CD4-positive, alpha-beta T cell treated with Interleukin-15 for 4 hours (primary cell): ENCODE results near the gene KCNMA1.
"Not testable (repeated sequence)": the region's sequence is repeated elsewhere in the genome, so short reads cannot be mapped to it uniquely, and the experiment has no call there.

Experiments used
- DNase-seq: peaks from one replicate; pipeline ENCODE4 v3.0.0-alpha.2; 2020; ENCODE audit warnings: low spot score

The KCNMA1 gene

DNA sequence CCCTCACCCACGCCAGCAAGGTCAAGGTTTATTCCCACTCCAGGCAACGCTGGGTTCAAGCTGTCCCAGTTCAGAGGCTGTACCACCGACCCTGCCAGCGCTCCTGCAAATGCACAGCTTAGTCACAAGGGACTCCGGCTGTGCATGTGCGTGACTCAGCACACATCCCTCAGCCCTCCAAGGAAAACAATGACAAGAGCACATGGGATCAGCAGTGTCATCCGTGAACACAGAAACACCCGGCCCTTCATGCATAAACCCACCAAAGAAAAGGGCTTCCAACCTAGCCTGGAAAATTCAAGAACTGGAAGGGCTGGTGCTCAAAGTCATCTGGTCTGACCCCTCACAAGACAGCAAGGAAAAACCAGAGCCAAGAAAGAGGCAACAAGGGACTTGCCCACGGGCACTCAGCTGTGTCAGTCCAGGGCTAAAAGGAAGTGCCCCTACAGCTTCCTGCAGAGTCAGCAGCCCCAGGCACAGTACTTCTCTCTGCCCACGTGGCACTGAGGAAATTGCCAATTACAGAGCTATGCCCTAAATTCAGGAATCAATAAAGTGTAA, 106.1 kb downstream of the KCNMA1 start:
- DNase-seq, result no peak

DNA sequence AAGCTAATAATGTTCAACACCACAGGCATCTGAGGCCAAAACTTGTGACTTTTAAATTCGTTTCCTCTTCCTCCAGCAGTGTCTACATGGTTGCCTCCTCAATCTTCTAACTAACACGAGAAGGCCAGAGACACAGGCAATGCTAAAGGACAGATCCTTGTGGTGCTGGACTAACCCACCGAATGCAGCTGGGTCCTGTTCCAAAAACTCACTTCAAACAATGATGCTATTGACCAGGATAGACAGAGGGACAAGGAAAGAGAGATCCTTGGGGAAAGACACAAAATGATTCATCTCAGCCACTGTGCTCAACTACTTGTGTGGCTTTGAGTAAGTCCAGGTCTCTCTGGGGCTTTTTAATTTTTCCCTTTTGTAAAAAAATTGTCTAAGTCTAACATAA, 107.6 kb downstream of the KCNMA1 start:
- DNase-seq, result no peak

DNA sequence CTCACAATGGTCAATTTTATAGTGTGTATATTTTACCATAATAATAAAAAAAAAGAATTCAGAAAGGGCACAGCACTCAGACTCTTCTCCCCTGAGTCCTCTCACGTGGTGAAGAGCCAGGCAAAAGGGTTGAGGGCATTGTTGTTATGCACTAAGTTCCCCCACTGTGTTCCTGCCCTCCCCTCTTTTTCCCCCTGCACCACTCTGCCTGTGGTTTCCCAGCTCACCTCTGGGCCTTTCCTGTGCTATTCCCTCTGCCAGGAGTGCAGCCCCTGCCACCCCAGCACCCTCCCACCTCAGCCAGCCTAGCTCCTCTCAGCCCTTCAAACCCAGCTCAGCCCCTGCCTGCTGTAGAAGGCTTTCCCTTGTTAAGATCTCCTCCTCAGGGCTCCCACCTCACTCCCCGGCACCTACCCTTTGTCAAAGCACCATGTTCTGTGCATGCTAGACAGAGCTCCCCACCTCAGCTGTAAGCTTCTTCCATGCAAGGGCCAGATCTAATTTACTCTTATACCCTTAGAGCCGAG, 108.5 kb downstream of the KCNMA1 start:
- DNase-seq, result no peak

DNA sequence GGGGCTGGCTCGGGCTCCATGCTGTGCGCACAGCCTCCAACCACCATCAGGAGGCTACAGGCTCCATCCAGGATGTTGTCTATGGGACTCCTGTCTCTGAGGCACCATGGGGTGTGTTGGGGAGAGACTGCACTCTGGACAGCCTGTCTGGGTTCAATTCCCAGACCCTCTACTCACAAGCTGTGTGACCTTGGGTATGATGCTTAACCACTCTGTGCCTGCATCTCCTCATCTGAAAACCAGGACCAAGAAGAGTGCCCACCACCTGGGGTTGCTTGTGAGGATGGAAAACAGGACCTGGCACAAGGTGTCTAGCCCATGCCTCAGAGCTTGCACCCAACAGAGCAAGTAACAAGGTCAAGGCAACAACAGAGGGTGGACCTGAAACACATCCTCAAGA, 109.8 kb downstream of the KCNMA1 start:
- DNase-seq, result no peak

DNA sequence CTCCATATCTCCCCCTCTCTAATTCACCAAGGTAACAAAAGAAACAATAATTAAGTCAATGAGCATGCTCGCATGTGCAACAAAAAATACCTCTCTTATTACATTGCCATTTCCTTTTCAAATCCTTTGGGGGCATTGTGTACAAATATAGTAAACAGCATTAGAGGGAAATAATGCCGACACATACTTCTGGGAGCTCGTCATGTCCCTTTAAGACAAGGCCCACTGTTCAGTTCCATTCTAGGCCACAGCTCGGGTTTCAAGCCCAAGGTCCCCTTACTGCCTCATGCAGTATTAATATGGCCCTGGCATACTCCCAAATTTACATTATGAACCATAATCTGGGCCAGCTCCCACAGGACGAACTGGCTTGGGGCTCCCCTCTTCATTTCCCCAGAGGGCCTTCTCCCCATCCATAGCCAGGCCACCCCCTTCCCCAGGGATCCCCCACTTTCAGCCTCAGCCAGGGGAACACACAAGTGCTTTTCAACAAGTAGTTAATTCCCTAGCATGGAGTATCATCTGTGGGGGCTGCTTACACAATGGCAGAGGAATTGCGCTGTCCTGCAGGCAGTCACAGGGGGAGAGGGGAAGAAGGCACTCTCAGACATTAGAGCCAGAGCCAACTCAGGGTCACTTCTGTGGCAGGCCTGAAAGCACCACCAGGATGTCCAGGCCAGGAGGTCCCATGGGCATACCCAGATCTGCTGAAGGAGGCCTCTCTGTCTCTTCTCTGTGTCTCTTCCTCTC, 110.6 kb downstream of the KCNMA1 start:
- DNase-seq, result no peak

DNA sequence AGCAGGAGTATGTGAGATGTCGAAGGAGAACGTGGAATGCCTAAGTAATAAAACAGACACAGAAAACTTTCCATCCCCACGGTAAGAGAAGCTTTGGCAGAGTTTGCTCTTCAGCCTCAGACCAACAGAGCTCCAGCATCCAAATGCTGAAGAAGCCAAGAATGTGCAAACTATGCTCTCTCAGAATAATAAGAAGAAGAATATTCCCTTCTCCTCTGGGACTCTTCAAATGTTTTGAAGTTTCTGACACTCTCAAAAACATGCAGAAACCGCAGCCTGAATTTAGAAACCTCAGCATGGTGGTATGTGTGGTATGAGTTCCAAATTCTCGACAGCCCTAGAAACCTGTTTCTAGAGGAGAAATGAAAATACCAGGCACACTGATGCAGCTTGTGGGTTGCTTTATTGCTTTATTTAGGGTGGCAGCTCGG, 113.3 kb downstream of the KCNMA1 start:
- DNase-seq, result no peak

DNA sequence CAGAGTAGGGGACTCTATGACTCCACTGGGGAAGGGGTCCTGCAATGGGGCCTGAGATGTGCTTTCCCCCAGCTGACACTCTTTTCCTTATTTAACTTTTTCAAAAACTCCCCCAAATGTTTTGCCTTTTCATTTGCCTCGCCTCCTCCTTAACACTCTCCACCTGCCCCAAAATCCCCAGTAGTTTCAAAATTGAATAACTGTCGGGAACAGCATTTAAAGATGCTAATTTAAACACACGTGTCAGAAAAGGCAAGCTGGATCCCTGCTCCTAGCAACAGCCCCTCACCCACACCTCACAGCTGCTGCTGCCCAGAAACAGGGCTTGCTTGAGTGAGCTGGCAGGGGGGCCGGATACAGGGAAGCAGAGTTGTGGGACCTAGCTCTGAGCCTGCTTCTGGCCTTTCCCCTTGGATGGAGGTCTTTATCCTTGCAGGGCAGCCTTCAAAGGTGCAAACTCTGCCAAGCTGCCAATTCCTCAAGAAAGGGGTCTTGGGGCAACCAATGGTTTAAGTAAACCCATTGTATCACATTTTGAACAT, 115.3 kb downstream of the KCNMA1 start:
- DNase-seq, result no peak

DNA sequence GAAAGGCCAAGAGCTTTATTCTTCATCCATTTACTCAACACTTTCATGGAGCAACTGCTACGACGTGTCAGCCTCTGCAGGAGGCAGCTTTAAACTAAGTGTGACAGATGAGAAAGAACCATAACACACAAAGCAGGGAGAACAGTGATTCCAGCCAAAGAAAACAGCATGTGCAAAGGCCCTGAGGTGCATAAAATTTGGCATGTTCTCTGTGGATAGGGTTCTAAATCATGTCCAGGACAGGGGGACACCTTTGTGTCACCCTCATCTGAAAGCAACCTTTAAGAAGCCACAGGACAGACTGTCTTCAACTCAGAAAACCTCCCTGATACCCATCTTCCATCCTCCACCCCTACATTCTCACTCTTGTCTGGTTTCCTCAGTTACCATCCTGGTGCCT, 116.6 kb downstream of the KCNMA1 start:
- no peak for DNase-seq

DNA sequence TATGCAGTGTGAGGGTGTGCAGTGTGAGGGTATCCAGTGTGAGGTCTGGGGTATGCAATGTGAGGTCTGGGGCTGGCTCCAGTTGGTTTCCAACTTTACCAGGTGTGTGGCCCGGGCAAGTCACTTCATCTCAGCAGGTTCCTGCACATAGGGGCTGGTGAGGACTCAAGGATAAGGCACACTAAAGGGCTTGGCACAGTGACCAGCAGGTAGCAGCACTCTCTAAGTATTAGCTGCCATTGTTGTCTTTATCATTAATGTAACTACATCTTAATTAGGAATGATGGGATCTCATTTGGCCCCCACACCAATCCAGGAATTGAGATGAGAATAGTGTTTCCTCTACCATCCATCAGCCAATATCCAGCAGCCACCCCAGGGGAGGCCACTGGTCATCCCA, 117.3 kb downstream of the KCNMA1 start:
- DNase-seq, result no peak

DNA sequence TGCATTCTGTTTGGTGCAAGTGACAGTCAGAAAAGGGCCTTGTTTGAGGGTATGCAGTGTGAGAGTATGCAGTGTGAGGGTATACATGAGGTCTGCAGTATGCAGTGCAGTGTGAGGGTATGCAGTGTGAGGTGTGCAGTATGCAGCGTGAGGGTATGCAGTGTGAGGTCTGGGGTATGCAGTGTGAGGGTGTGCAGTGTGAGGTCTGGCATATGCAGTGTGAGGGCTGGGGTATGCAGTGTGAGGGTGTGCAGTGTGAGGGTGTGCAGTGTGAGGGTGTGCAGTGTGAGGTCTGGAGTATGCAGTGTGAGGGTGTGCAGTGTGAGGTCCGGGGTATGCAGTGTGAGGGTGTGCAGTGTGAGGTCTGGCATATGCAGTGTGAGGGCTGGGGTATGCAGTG, 117.8 kb downstream of the KCNMA1 start:
- not testable (repeated sequence) for DNase-seq

DNA sequence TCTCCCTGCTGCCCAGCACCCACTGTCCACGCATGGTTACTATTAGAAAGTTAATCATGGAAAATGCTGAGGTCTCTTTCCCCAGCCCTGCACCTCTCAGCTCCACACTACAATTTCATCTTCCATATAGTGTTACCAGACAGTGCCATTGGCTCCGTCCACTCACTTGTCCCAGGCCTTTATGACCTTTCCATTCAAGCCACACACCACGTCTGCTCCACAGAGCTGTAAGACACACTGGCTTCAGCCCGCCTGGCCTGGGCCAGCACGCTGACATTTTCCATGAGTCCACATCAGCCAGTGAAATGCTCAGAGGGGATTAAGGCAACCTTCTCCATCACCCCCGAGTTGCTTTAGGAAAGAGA, 118.7 kb downstream of the KCNMA1 start:
- no peak for DNase-seq

DNA sequence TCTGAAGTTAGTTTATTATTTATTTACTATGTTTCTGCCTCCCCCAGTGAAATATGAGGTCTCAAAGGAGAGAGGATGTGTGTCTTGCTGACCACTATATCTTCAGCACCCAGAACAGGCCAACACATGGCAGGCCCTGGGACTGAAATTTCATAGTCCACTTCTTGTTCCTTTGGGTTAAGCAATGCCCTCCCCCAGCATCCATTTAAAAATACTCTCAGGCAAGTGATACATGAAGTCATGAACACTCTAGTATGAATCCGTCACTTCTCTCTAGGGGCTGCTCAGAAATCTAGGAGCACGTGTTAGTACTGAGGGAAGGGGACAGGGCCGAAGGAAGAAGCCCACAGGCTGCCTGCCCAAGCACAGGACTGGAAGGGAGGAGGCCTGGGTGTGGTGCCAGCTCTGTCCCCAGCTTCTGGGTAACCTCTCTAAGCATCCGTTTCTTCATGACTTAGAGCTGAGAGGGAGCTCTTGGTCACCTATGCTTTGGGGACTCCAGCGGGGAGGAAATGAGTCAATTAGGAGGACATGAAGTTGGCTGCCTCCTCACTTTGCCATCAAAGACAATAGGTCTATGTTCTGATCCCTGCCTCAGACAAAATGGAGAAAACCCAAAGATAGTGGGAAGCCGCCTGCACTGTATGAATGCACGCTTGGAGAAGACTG, 119.2 kb downstream of the KCNMA1 start:
- DNase-seq, result no peak

DNA sequence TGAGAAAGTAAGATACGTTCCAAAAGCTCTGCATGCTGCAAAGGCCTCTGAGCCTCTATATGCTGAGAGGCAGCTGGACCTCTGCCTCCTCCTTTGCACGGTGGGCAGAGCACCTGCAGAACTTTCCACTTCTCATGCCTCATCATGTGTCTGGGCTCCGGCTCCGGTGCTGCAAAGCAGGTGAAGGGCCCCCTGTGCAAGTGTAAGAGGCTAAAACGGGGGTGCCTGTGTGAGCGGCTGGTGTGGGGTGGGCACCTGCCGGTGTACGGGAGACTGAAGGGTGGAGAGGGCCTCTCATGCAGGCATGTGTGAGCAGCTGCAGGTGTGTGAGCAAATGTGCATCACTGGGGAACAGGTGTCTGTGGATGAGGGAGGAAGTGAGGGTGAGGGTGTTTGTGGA, 121.0 kb downstream of the KCNMA1 start:
- no peak for DNase-seq

DNA sequence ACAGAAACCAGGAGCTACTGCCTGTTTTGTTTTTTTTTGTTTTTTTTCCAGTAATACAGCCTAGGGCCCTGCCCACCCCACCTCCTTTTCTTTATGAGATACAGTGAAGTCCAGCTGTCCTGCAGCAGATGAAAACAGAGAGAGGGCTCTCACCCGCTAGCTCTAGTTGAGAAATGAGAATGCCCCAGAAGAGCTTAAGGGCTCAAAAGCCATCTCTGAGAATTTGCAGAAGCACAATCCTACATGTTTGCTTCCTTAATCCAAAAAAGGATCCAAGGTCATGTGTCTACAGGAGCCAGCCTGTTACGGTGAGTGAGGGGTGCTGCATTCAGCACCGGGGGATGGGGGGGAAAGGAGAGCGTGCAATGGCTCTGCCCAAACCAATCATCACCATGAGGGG, 122.7 kb downstream of the KCNMA1 start:
- no peak for DNase-seq

DNA sequence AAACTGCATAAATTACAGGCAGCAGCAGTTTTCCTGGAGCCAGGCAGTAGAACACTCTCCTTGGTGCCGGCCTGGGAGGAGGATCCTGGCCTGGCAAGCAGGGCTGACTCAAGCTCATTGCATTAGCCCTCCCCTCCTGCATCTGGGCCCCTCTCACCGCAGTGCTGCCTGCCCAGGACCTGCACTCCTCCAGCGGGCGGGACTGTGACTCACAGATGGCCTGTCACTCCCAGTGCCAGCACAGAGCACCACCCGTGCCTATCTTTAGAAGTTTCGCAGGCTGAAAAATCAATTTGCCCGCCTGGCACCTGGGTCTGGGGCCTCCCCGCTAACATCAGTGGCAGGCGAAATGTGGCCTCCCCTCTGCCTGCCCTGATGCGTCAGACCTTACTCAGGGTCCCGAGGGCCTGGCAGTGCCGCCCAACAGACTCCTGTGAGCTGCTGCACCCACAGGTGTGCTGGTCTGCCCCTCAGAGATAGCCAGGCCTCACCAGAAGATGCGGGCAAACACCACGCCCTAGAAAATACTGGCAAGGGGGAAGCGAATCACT, 123.8 kb downstream of the KCNMA1 start:
- DNase-seq, result no peak

DNA sequence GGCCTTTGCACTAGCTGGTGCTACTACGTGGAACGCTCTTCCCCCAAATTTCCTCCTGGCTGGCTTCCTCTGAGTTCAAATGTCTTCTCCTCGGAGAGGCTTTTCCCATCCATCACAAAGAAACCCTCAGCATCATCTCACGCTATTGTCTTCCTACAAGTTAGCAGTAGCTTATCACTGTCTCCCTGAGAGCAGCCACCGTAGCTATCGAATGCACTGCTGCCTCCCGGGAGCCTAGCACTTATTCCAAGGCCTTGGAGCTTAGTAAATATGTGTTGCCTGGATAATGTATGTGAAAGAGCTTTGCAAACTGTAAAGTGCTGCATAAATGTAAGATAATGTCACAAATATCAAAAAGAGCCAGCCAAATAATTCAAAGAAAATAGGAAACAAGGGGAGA, 124.4 kb downstream of the KCNMA1 start:
- no peak for DNase-seq

DNA sequence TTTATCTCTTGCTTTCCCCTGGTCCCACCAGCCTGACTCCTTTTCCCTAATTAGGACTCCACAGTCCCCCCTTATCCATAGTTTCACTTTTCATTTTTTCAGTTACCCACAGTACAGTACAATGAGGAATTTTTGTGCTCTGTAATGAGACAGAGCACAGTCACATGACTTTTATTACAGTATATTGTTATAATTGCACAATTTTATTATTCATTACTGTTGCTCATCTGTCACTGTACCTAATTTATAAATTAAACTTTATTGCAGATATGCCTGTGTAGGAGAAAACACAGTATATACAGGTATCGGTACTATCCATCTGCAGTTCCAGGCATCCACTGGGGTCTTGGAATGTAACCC, 125.4 kb downstream of the KCNMA1 start:
- no peak for DNase-seq

DNA sequence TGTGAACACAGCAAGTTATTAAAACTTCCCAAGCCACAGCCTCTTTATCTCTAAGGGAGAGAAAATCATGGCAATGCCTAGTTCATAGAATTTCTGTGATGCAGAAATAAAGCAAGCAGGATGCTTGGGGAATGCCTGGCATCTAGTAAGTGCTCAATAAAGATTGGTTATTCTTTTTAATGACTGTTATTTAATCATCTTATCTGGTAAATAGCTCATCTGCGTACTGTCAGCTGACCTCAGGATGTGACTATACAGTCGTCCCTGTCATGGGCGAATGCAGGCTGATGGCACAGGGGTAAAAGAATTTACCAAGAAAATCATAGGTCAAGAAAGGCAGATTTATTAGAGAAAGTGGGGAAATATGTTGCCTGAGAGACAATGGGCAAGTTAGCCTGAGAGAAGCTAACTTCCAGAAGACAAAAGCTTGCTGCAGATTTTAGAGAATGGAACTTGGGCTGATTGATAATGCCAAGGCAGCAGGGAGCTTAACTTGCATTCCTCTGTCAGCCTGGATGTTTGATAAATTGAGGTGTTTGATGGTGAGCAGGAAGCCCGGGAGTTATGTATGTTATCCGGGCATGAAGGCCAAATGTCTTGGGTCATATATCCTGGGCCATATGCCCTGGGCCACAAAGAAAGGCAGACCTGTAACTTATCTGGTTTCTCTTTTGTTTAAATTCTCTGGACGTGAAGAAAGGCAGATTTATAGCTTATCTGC, 126.0 kb downstream of the KCNMA1 start:
- no peak for DNase-seq

DNA sequence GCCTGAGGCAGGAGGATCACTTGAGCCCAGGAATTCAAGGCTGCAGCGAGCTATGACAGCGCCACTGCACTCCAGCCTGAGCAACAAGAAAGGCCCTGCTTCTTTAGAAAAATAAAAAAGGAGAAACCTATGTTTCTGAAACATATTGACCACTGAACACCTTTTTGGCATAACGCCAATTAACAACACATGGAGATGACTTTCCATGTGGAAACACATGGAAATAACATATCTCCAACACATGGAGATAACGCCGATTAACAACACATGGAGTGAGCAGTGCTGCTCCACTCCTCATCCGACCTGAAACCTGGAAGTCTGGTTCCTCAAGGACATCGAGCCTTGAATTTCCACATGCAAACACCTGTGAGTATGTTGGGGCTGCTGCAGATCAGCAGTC, 126.9 kb downstream of the KCNMA1 start:
- DNase-seq, result no peak

DNA sequence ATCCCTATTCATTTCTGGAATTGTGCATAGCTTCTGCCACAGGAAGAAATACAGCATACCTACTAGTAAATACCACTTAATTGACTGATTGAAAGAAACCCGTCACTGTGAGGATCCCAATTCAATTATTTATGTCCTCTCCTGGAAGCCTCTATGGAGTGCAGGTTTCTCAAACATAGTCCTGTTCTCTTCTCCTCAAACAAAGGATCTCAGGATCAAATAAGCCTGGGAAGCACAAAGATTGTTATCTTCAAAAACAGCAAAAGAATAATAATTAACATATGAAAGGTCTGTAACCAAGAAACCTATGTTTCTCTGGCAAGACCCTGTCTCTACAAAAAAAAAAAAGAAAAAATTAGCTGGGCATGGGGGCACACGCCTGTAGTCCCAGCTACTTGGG, 127.3 kb downstream of the KCNMA1 start:
- no peak for DNase-seq

DNA sequence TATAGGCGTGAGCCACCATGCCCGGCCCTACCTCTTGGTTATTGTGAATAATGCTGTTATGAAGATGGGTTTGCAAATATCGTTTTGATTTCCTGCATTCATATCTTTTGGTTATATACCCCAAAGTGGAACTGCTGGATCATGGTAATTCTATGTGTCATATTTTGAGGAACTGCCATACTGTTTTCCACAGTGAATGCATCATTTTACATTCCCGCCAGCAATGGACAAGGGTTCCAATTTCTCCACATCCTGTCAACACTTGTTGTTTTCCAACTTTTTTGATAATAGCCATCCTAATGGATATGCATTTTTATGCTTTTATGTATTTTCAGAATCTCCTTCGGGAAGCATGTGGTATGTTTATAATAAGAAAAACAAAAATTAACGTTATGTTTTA, 128.2 kb downstream of the KCNMA1 start:
- no peak for DNase-seq

DNA sequence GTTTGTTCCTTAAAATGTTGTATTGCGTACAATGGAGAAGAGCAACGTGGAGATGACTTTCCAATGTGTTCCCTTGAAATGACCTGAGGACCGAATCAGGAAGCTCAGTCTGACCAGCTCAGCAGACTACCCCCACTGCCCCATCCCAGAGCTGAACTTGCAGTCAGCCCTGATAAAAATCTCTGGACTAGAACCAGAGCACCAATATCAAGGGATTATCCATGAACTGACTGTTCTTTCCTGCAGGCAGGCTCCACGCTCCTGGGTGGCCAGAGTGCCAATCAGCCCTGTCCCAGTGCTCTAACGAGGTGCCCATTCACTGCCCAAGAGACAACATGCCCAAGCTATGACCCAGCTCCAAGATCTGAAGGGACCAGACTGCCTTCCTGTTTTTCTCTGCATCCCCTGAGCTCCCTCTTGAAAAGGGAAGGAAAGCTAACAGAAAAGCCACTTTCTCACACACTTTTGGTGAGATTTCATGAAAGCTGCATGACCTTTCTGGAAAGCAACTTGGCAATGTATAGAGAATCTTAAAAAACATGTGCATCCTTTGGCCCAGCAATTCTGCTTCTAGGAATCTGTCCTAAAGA, 130.2 kb downstream of the KCNMA1 start:
- DNase-seq, result no peak
